GM19023 (cell line): Measurements from ENCODE around the gene TMEM184B.
"Not testable (repeated sequence)": the region's sequence is repeated elsewhere in the genome, so short reads cannot be mapped to it uniquely, and the experiment has no call there.

Experiments used
- ATAC-seq: cut with Tn5 transposase; IDR thresholded peaks from one replicate; pipeline ENCODE4 v1.9.1; 2021; ENCODE audit warnings: mild to moderate bottlenecking, moderate library complexity; ENCODE audit not compliant: unreplicated experiment

TMEM184B gene

GRCh38 chr22:38249803-38250642 is 22.8 kb downstream of the TMEM184B start:
- no peak for ATAC-seq

- no peak for ATAC-seq
These were observed 23.5 kb downstream of the TMEM184B start for GRCh38 chr22:38249301-38249700.

GRCh38 chr22:38248280-38248679 is 24.5 kb downstream of the TMEM184B start:
- ATAC-seq: no peak

- no peak for ATAC-seq
These were observed 25.1 kb downstream of the TMEM184B start for GRCh38 chr22:38247713-38248112.

- no peak for ATAC-seq
These were observed 26.1 kb downstream of the TMEM184B start for GRCh38 chr22:38246692-38247091.

- no peak for ATAC-seq
These were observed 26.7 kb downstream of the TMEM184B start for GRCh38 chr22:38246046-38246658.

- no peak for ATAC-seq
These were observed 28.7 kb downstream of the TMEM184B start for GRCh38 chr22:38244106-38244505.

GRCh38 chr22:38243007-38243765 is 29.6 kb downstream of the TMEM184B start:
- ATAC-seq: no peak

- ATAC-seq: no peak
These were observed 32.0 kb downstream of the TMEM184B start for GRCh38 chr22:38240734-38241252.

- no peak for ATAC-seq
These were observed 33.6 kb downstream of the TMEM184B start for GRCh38 chr22:38239101-38239761.

- no peak for ATAC-seq
These were observed 34.2 kb downstream of the TMEM184B start for GRCh38 chr22:38238519-38239071.

GRCh38 chr22:38236786-38237185 is 36.0 kb downstream of the TMEM184B start:
- no peak for ATAC-seq

GRCh38 chr22:38235240-38235850 is 37.5 kb downstream of the TMEM184B start:
- no peak for ATAC-seq

- ATAC-seq: not testable (repeated sequence)
These were observed 39.0 kb downstream of the TMEM184B start for GRCh38 chr22:38233856-38234255.

GRCh38 chr22:38233427-38233826 is 39.4 kb downstream of the TMEM184B start:
- no peak for ATAC-seq

GRCh38 chr22:38232196-38232595 is 40.6 kb downstream of the TMEM184B start:
- ATAC-seq: no peak

- ATAC-seq: no peak
These were observed 41.9 kb downstream of the TMEM184B start for GRCh38 chr22:38230916-38231315.

GRCh38 chr22:38230108-38230825 is 42.5 kb downstream of the TMEM184B start:
- ATAC-seq: no peak
